ENCODE data around the gene AXDND1.

GRCh38 chr1:179530352-179530751, 164.6 kb downstream of the AXDND1 start:
- TF ChIP-seq CTCF (conservative IDR thresholded peaks at IDR 0.05 in 1 of 2, IDR thresholded peaks at IDR 0.05 in 1 of 2; ENCODE audit: low read depth in 1 of 2, low read length in 2 of 2), result no peak
- no peak for TF ChIP-seq EZH2 (IDR thresholded peaks at IDR 0.05; ENCODE audit: low read length, missing control alignments)

Measured in fibroblast of lung (primary cell).